BE2C (cell line): ENCODE data around the gene DOCK1.

ENCODE experiments used
- DNase-seq: peaks from one replicate; pipeline ENCODE4 v3.0.0-alpha.2; 2020
- H3K27me3 ChIP-seq: fragments of 250-450 bp; sonication (Bioruptor Pico); 2 replicates; pipeline ENCODE4 v1.5.1; 2020; ENCODE audit warnings: mild to moderate bottlenecking
- H3K36me3 ChIP-seq: fragments of 250-450 bp; sonication (Bioruptor Pico); 2 replicates; pipeline ENCODE4 v1.5.1; 2020; ENCODE audit warnings: mild to moderate bottlenecking
- H3K4me1 ChIP-seq: fragments of 250-450 bp; sonication (Bioruptor Pico); 2 replicates; pipeline ENCODE4 v1.5.1; 2020
- H3K4me3 ChIP-seq: 2 replicates; pipeline ENCODE4 v1.5.1; 2011; ENCODE audit warnings: low read depth, low read length
- H3K9me3 ChIP-seq: fragments of 250-450 bp; sonication (Bioruptor Pico); 2 replicates; pipeline ENCODE4 v1.5.1; 2020
- CTCF ChIP-seq: IDR thresholded peaks from 2 replicates; pipeline ENCODE4 v1.5.1; 2012; ENCODE audit warnings: mild to moderate bottlenecking, low read depth, low read length

Gene DOCK1

DNA sequence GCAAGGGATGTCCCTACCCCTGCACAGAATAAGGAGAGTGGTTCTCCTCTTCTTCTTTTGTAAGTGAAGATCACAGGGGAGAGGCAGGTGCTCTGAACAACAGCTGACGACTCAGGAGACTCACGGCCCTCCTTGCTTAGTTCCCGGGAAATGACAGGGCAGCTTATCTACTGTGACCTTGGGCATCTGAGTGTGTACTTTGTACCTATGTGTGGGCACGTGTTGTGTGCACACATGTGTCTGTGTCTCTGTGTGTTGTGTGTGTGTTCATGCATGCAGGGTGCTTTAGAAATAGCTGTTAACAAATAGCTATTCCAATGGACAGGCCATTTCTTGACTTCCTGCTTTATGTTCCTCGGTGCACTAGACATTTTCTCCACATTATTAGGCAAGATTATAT lies 563.4 kb downstream of the DOCK1 start:
- Histone ChIP-seq H3K27me3 (peaks cover 8% of the 10 kb centered on the region), H3K4me1 (no peaks in the 10 kb centered on the region), H3K4me3 (no peak overlapping the region), H3K9me3 (no peaks in the 10 kb centered on the region), H3K36me3 (no peaks in the 10 kb centered on the region)
- TF ChIP-seq CTCF: no peak
- DNase-seq: no peak

GRCh38 chr10:127470911-127471310 lies 565.7 kb downstream of the DOCK1 start:
- no peak for DNase-seq
- Histone ChIP-seq H3K4me1 (no peaks in the 10 kb centered on the region), H3K9me3 (no peaks in the 10 kb centered on the region), H3K4me3 (no peak overlapping the region), H3K27me3 (peaks cover 8% of the 10 kb centered on the region), H3K36me3 (no peaks in the 10 kb centered on the region)
- TF ChIP-seq CTCF: no peak

- Histone ChIP-seq H3K4me3 (no peak overlapping the region), H3K36me3 (no peaks in the 10 kb centered on the region), H3K27me3 (no peaks in the 10 kb centered on the region), H3K4me1 (no peaks in the 10 kb centered on the region), H3K9me3 (no peaks in the 10 kb centered on the region)
- TF ChIP-seq CTCF: no peak
- no peak for DNase-seq
These were observed 567.7 kb downstream of the DOCK1 start for GRCh38 chr10:127472976-127473375.

DNA sequence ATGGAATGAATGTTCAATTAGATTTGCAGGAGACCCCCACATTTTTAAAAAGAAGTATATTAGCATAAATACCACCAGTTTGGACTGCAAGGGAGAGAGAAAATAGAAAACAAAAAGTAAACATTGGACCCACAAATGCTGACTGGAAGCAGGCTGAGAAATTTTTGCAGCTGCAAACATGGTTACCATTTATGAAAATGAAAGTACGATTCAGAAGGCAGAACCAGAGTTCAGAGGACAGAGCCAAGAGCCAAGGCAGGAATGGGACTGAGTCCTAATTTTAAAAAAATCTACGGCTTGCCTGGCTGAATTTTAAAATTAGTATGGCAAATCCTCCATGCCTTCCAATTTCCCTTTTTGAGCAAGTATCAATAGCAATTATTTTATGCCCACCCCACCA lies 569.3 kb downstream of the DOCK1 start:
- Histone ChIP-seq H3K36me3 (no peaks in the 10 kb centered on the region), H3K9me3 (no peaks in the 10 kb centered on the region), H3K4me1 (no peaks in the 10 kb centered on the region), H3K4me3 (no peak overlapping the region), H3K27me3 (no peaks in the 10 kb centered on the region)
- DNase-seq: no peak
- no peak for TF ChIP-seq CTCF

- H3K27me3 ChIP-seq: no peaks in the 10 kb centered on the region
- no peak overlapping the region for H3K4me3 ChIP-seq
- H3K36me3 ChIP-seq: no peaks in the 10 kb centered on the region
- TF ChIP-seq CTCF: no peak
- no peaks in the 10 kb centered on the region for H3K4me1 ChIP-seq
- DNase-seq: no peak
- H3K9me3 ChIP-seq: no peaks in the 10 kb centered on the region
These were observed 580.1 kb downstream of the DOCK1 start for GRCh38 chr10:127485153-127485857.

DNA sequence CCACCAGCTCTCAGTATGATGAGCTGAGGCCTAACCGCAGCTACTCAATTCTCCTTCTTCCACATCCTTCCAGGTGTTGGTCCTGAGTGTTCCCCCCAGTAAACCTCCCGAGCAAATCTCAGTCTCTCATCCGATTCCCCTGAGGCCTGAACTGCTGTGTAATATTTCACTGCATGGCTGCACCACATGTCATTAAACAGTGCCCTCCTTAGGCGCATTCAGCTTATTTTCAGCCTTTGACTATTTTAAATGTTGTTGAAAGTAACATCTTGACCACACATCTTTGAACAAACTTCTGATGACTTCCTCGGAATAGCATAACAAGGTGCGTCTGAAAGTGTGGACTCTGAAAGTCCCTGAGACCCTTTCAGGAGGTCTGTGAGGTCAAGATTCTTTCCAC lies 581.1 kb downstream of the DOCK1 start:
- no peaks in the 10 kb centered on the region for H3K9me3 ChIP-seq
- TF ChIP-seq CTCF: no peak
- H3K4me3 ChIP-seq: no peak overlapping the region
- DNase-seq: no peak
- no peaks in the 10 kb centered on the region for H3K27me3 ChIP-seq
- no peaks in the 10 kb centered on the region for H3K4me1 ChIP-seq
- no peaks in the 10 kb centered on the region for H3K36me3 ChIP-seq
